Stimulated activated CD4-positive, alpha-beta T cell treated with anti-CD3 and anti-CD28 coated beads, TNF-alpha, amount 100 ng/mL, for 4 hours (primary cell): ENCODE measurements around the gene COL12A1.

ENCODE experiments used
- DNase-seq, 3 experiments: peaks; one replicate each; pipeline ENCODE4 v3.0.0-alpha.2; 2020; ENCODE audit warnings: low read depth in 3 of 3

The COL12A1 gene

GRCh38 chr6:75102301-75102700, 103.6 kb downstream of the COL12A1 start:
- DNase-seq: no peak

- no peak for DNase-seq
Observed at GRCh38 chr6:75101896-75102295, 104.0 kb downstream of the COL12A1 start.

GRCh38 chr6:75098709-75099108, 107.1 kb downstream of the COL12A1 start:
- no peak for DNase-seq

- DNase-seq: no peak
Observed at GRCh38 chr6:75096966-75097365, 108.9 kb downstream of the COL12A1 start.

GRCh38 chr6:75094614-75095200, 111.1 kb downstream of the COL12A1 start:
- no peak for DNase-seq

GRCh38 chr6:75091467-75092190, 114.2 kb downstream of the COL12A1 start:
- no peak for DNase-seq

- no peak for DNase-seq
Observed at GRCh38 chr6:75090576-75090975, 115.3 kb downstream of the COL12A1 start.

- DNase-seq: no peak
Observed at GRCh38 chr6:75089921-75090320, 115.9 kb downstream of the COL12A1 start.

- no peak for DNase-seq
Observed at GRCh38 chr6:75089151-75089897, 116.5 kb downstream of the COL12A1 start.

- no peak for DNase-seq
Observed at GRCh38 chr6:75085931-75086635, 119.8 kb downstream of the COL12A1 start.

GRCh38 chr6:75084872-75085381, 120.9 kb downstream of the COL12A1 start:
- no peak for DNase-seq

GRCh38 chr6:75084018-75084417, 121.8 kb downstream of the COL12A1 start:
- DNase-seq: no peak

- no peak for DNase-seq
Observed at GRCh38 chr6:75081921-75082320, 123.9 kb downstream of the COL12A1 start.

- no peak for DNase-seq
Observed at GRCh38 chr6:75081047-75081446, 124.8 kb downstream of the COL12A1 start.

GRCh38 chr6:75079589-75079988, 126.3 kb downstream of the COL12A1 start:
- DNase-seq: no peak

GRCh38 chr6:75077701-75078100, 128.2 kb downstream of the COL12A1 start:
- DNase-seq: no peak

- DNase-seq: no peak
Observed at GRCh38 chr6:75076009-75076408, 129.8 kb downstream of the COL12A1 start.

GRCh38 chr6:75070244-75070643, 135.6 kb downstream of the COL12A1 start:
- no peak for DNase-seq

- no peak for DNase-seq
Observed at GRCh38 chr6:75065523-75065922, 140.3 kb downstream of the COL12A1 start.

GRCh38 chr6:75052491-75052890, 153.4 kb downstream of the COL12A1 start:
- no peak for DNase-seq

GRCh38 chr6:75049308-75049707, 156.5 kb downstream of the COL12A1 start:
- no peak for DNase-seq

- DNase-seq: no peak
Observed at GRCh38 chr6:75044846-75045245, 161.0 kb downstream of the COL12A1 start.
